Measurements from ENCODE around the gene MX2.

Gene MX2

DNA sequence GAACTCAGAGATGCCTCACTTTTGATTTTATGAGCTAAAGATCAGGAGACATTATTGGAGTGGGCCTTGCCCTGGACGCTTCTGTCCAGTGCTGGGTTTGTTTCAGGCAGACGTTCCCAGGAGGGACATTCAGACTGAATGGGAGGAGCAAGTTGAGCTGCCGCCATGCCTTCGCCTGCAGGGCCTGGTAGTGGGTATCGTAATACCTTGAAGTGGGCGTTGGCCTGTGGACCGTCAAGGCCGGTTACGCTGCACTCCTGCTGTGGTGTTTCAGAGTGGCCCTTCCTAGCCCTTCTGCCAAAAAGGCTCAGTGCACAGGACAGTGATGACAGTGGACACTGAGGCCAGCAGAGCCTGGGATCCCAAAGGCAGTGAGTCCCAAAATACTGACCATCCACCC lies 43.6 kb upstream of the MX2 start:
- H3K4me1 ChIP-seq: no peaks in the 10 kb centered on the region
- TF ChIP-seq CTCF (IDR thresholded peaks at IDR 0.05; ENCODE audit: low read depth, low read length): no peak
- no peaks in the 10 kb centered on the region for H3K27me3 ChIP-seq
- no peak overlapping the region for H3K4me3 ChIP-seq (ENCODE audit: low read depth, low read length)
- H3K36me3 ChIP-seq: no peaks in the 10 kb centered on the region
- H3K9me3 ChIP-seq: no peaks in the 10 kb centered on the region
- no peak for DNase-seq

DNA sequence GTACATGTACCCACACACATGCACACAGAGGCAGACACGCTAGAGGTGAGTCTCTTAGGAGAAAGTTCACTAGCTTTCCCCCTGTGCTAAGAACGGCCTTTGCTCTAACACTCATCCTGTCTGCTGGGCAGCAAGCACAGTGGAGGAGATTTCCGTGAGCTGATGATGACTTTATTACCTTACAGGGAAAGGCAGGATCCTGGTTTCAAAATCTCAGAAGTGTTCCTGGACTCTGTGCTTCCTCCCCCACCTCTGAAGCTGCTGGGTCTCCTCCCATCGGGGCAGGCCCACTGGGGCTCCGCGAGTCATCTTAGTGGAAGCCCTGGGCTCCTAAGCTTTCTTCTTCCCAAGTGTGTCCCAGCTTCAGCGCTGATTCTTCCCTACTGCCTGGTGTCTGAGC lies 42.6 kb upstream of the MX2 start:
- no peak for DNase-seq
- Histone ChIP-seq H3K9me3 (no peaks in the 10 kb centered on the region), H3K4me3 (ENCODE audit: low read depth, low read length) (no peak overlapping the region)

GRCh38 chr21:41321211-41321907 lies 40.5 kb upstream of the MX2 start:
- Histone ChIP-seq H3K4me1 (no peaks in the 10 kb centered on the region), H3K27me3 (no peaks in the 10 kb centered on the region), H3K4me3 (ENCODE audit: low read depth, low read length) (no peak overlapping the region), H3K36me3 (no peaks in the 10 kb centered on the region), H3K9me3 (no peaks in the 10 kb centered on the region)
- no peak for DNase-seq
- TF ChIP-seq CTCF (IDR thresholded peaks at IDR 0.05; ENCODE audit: low read depth, low read length): no peak

More for the DNA sequence above, 42.6 kb upstream of the MX2 start:
- TF ChIP-seq CTCF (IDR thresholded peaks at IDR 0.05; ENCODE audit: low read depth, low read length): no peak
- Histone ChIP-seq H3K27me3 (no peaks in the 10 kb centered on the region), H3K4me1 (no peaks in the 10 kb centered on the region), H3K36me3 (no peaks in the 10 kb centered on the region)

- no peaks in the 10 kb centered on the region for H3K36me3 ChIP-seq
- no peaks in the 10 kb centered on the region for H3K27me3 ChIP-seq
- no peak overlapping the region for H3K4me3 ChIP-seq (ENCODE audit: low read depth, low read length)
- H3K9me3 ChIP-seq: no peaks in the 10 kb centered on the region
- TF ChIP-seq CTCF (IDR thresholded peaks at IDR 0.05; ENCODE audit: low read depth, low read length): no peak
- H3K4me1 ChIP-seq: no peaks in the 10 kb centered on the region
- no peak for DNase-seq
Measured at GRCh38 chr21:41321908-41322495, 39.8 kb upstream of the MX2 start.

DNA sequence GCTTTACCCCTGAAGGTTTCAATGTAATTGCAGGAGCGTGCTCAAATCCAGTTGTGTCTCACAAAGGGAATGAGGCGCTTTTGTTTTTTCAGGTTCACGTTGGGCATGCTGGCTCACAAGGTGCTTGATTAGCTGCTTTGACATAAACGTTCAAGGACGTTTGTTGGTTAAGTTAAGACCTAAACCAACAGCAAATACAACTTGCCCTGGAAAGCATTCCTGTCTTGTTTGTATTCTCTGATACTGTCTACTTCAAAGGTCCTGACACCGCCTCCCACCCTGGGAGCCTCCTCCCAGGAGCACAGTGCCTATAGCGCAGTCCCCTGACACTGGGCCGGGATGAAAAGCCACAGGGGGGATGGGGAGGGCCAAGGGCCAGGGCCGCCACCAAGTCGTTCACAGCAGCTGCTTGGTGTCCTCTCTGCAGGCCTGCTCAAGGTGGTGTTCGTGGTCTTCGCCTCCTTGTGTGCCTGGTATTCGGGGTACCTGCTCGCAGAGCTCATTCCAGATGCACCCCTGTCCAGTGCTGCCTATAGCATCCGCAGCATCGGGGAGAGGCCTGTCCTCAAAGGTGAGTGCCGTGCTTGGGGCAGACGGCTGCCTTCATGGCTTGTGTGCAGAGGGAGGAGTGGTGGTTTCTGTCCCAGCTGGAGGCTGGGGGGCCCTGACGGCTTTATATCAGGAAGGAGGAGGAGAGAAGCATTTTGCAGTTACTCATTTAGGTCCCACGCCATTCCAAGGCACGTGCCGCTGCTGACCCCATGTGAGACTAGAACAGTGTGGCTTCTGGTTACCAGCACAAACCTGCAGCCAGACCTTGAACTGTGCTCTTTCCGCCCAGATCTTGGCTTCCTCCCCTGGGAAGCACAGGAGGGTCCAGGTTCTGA lies 39.1 kb upstream of the MX2 start:
- no peak for DNase-seq
- no peaks in the 10 kb centered on the region for H3K27me3 ChIP-seq
- no peak for TF ChIP-seq CTCF (IDR thresholded peaks at IDR 0.05; ENCODE audit: low read depth, low read length)
- H3K9me3 ChIP-seq: no peaks in the 10 kb centered on the region
- H3K4me3 ChIP-seq (ENCODE audit: low read depth, low read length): no peak overlapping the region
- no peaks in the 10 kb centered on the region for H3K4me1 ChIP-seq
- H3K36me3 ChIP-seq: no peaks in the 10 kb centered on the region

Measured in BE2C (cell line).